Superior temporal gyrus (tissue), 1 donor: ENCODE measurements around the gene HINT3.
"Not testable (repeated sequence)": the region's sequence is repeated elsewhere in the genome, so short reads cannot be mapped to it uniquely, and the experiment has no call there.

ENCODE experiments used
- DNase-seq: peaks from one replicate; pipeline ENCODE4 v3.0.0-alpha.2; 2016; ENCODE audit errors: extremely low spot score

Gene HINT3

GRCh38 chr6:125962900-125963497 is 6.4 kb downstream of the HINT3 start:
- peak; percentile 43 for DNase-seq

GRCh38 chr6:125963817-125964216 is 7.2 kb downstream of the HINT3 start:
- DNase-seq: peak; percentile 66

GRCh38 chr6:125966569-125966968 is 10.0 kb downstream of the HINT3 start:
- DNase-seq: peak; percentile 35

GRCh38 chr6:125968493-125968892 is 11.9 kb downstream of the HINT3 start:
- DNase-seq: no peak

GRCh38 chr6:125970760-125971159 is 14.2 kb downstream of the HINT3 start:
- peak; percentile 13 for DNase-seq

GRCh38 chr6:125972478-125972877 is 15.9 kb downstream of the HINT3 start:
- not testable (repeated sequence) for DNase-seq

GRCh38 chr6:125974214-125974866 is 17.8 kb downstream of the HINT3 start:
- DNase-seq: peak; percentile 94

GRCh38 chr6:125979101-125979500 is 22.5 kb downstream of the HINT3 start:
- no peak for DNase-seq

- DNase-seq: no peak
Observed at GRCh38 chr6:125981571-125982185, 25.1 kb downstream of the HINT3 start.

GRCh38 chr6:125983246-125983945 is 26.8 kb downstream of the HINT3 start:
- DNase-seq: no peak

GRCh38 chr6:125984311-125984710 is 27.7 kb downstream of the HINT3 start:
- DNase-seq: no peak

GRCh38 chr6:125985522-125985921 is 29.0 kb downstream of the HINT3 start:
- DNase-seq: no peak

GRCh38 chr6:125985979-125986300 is 29.4 kb downstream of the HINT3 start:
- DNase-seq: peak; percentile 59

- DNase-seq: peak; percentile 91
Observed at GRCh38 chr6:125986301-125987025, 29.9 kb downstream of the HINT3 start, which contains the start of gene TRMT11. Gene TRMT11, plus strand, starts transcription at chr6:125986540. Its CDS starts 11 bp downstream, at chr6:125986551.

- no peak for DNase-seq
Observed at GRCh38 chr6:125987026-125987617, 30.6 kb downstream of the HINT3 start.

- no peak for DNase-seq
Observed at GRCh38 chr6:125988280-125988679, 31.7 kb downstream of the HINT3 start.

GRCh38 chr6:125989631-125990030 is 33.1 kb downstream of the HINT3 start:
- no peak for DNase-seq

- no peak for DNase-seq
Observed at GRCh38 chr6:125991653-125992052, 35.1 kb downstream of the HINT3 start.

GRCh38 chr6:125994670-125995488 is 38.3 kb downstream of the HINT3 start:
- DNase-seq: no peak

- peak; percentile 91 for DNase-seq
Observed at GRCh38 chr6:125995972-125996580, 39.5 kb downstream of the HINT3 start.
